Panc1 (cell line): ENCODE results near the gene FOS.

Experiments
- CTCF ChIP-seq: fragments of 450-650 bp; IDR thresholded peaks from 2 replicates; pipeline ENCODE4 v1.5.1; 2017; ENCODE audit warnings: mild to moderate bottlenecking
- POLR2AphosphoS5 ChIP-seq: IDR thresholded peaks from 2 replicates; pipeline ENCODE4 v1.6.1; 2012; ENCODE audit warnings: mild to moderate bottlenecking, low read depth, low read length, moderate library complexity
- REST ChIP-seq, 2 experiments: IDR thresholded peaks; 2 replicates each; pipeline ENCODE4 v1.6.1; 2011 to 2012; ENCODE audit warnings: low read depth in 2 of 2, control low read depth in 1 of 2, low read length in 1 of 2, mild to moderate bottlenecking in 1 of 2, moderate library complexity in 1 of 2; ENCODE audit not compliant: insufficient read depth in 1 of 2
- SIN3A ChIP-seq: IDR thresholded peaks from 2 replicates; pipeline ENCODE4 v1.6.1; 2012; ENCODE audit warnings: low read depth, mild to moderate bottlenecking, low read length, moderate library complexity, borderline replicate concordance; ENCODE audit not compliant: insufficient read depth

DNA sequence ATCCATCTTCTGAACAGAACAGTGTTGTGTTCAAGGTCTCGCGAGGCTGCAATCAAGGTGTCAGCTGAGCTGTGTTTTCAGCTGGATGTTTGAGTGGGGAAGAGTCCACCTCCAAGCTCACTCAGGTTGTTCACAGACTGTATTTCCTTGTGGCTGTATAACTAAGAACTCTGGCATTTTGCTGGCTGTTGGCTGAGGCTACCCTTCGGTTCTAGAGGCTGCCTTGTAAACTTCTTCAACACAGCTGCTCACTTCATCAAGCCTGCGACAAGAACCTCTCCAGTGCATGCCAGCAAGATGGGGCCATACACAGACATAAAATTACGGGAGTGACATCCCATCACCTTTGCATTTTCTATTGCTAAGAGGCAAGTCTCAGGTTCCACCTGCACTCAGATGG, 12.7 kb downstream of the FOS start:
- TF ChIP-seq SIN3A (no peak), POLR2AphosphoS5 (no peak), CTCF (no peak), REST (IDR thresholded peaks at IDR 0.05; ENCODE audit: insufficient read depth in 1 of 2, low read depth in 2 of 2, low read length in 1 of 2) (no peak)
